ENCODE results near the gene SPSB3.

Gene SPSB3

GRCh38 chr16:1788708-1789100, 6.3 kb upstream of the SPSB3 start:
- no peak for DNase-seq (ENCODE audit: low read depth)

- no peak for DNase-seq (ENCODE audit: low read depth)
Observed at GRCh38 chr16:1788095-1788707, 5.8 kb upstream of the SPSB3 start.

GRCh38 chr16:1787322-1788094, 5.1 kb upstream of the SPSB3 start:
- no peak for DNase-seq (ENCODE audit: low read depth)

- DNase-seq (ENCODE audit: low read depth) = no peak
Observed at GRCh38 chr16:1787056-1787321, 4.6 kb upstream of the SPSB3 start.

- no peak for DNase-seq (ENCODE audit: low read depth)
Observed at GRCh38 chr16:1786242-1787055, 4.1 kb upstream of the SPSB3 start.

GRCh38 chr16:1785846-1786170, 3.4 kb upstream of the SPSB3 start:
- no peak for DNase-seq (ENCODE audit: low read depth)

GRCh38 chr16:1784977-1785845, 2.8 kb upstream of the SPSB3 start:
- no peak for DNase-seq (ENCODE audit: low read depth)

GRCh38 chr16:1781758-1782407, 488 bp downstream of the SPSB3 start:
- DNase-seq (ENCODE audit: low read depth) = no peak

GRCh38 chr16:1781254-1781653, 1.1 kb downstream of the SPSB3 start:
- no peak for DNase-seq (ENCODE audit: low read depth)

GRCh38 chr16:1780677-1781072, 1.7 kb downstream of the SPSB3 start:
- DNase-seq (ENCODE audit: low read depth) = no peak

GRCh38 chr16:1779741-1780676, 2.4 kb downstream of the SPSB3 start:
- DNase-seq (ENCODE audit: low read depth) = no peak

GRCh38 chr16:1779234-1779701, 3.1 kb downstream of the SPSB3 start:
- no peak for DNase-seq (ENCODE audit: low read depth)

GRCh38 chr16:1778200-1779179, 3.9 kb downstream of the SPSB3 start:
- DNase-seq (ENCODE audit: low read depth) = no peak

GRCh38 chr16:1777375-1778199, 4.8 kb downstream of the SPSB3 start:
- no peak for DNase-seq (ENCODE audit: low read depth)

- DNase-seq (ENCODE audit: low read depth) = no peak
Observed at GRCh38 chr16:1776991-1777374, 5.4 kb downstream of the SPSB3 start.

GRCh38 chr16:1776672-1776955, 5.8 kb downstream of the SPSB3 start:
- DNase-seq (ENCODE audit: low read depth) = no peak

GRCh38 chr16:1775846-1776671, 6.3 kb downstream of the SPSB3 start:
- no peak for DNase-seq (ENCODE audit: low read depth)

Measured in stimulated activated CD8-positive, alpha-beta memory T cell treated with anti-CD3 and anti-CD28 coated beads, Interleukin-4, amount 100 ng/mL, for 24 hours (primary cell).